GM06990 (cell line): ENCODE data around the gene RAB14.

Experiments used
- DNase-seq: peaks from one replicate; pipeline ENCODE4 v3.0.0-alpha.2; 2011; ENCODE audit not compliant: insufficient read length; ENCODE audit errors: extremely low read depth
- H3K27me3 ChIP-seq: replicated peaks from 2 replicates; pipeline ENCODE4 v1.6.0; 2011; ENCODE audit warnings: low read length; ENCODE audit not compliant: control insufficient read depth, insufficient read depth
- H3K36me3 ChIP-seq: 2 replicates; pipeline ENCODE4 v1.5.1; 2011; ENCODE audit warnings: low read length; ENCODE audit not compliant: control insufficient read depth, insufficient read depth
- H3K4me3 ChIP-seq: replicated peaks from 2 replicates; pipeline ENCODE4 v1.5.1; 2011; ENCODE audit warnings: low read depth, mild to moderate bottlenecking, control low read depth, low read length
- TF ChIP-seq, protein P1 (sequence below): IDR thresholded peaks from 2 replicates; pipeline ENCODE4 v1.5.1; 2011; ENCODE audit warnings: low read length, control low read depth, mild to moderate bottlenecking, inconsistent platforms; ENCODE audit not compliant: insufficient read depth, poor library complexity, severe bottlenecking

RAB14 gene

DNA sequence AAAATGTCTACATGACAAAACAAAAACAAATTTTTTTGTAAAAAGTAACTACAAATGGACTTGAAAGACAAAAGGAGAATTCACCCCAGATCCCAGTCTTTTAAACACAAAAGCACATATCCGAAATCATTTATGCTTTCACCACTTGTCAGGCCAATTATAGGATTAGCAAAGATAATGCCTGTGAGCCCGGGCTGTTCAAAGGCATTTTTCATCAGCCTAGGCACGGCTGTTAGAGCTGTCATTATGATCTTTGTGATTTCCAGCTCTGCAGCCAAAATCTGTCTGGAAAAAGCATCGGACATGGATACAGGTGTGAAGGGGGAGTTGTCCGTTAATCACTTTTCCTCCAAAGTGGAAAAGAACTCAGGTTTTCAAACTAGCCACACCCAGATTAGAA, 23.6 kb upstream of the RAB14 start:
- DNase-seq: no peak

DNA sequence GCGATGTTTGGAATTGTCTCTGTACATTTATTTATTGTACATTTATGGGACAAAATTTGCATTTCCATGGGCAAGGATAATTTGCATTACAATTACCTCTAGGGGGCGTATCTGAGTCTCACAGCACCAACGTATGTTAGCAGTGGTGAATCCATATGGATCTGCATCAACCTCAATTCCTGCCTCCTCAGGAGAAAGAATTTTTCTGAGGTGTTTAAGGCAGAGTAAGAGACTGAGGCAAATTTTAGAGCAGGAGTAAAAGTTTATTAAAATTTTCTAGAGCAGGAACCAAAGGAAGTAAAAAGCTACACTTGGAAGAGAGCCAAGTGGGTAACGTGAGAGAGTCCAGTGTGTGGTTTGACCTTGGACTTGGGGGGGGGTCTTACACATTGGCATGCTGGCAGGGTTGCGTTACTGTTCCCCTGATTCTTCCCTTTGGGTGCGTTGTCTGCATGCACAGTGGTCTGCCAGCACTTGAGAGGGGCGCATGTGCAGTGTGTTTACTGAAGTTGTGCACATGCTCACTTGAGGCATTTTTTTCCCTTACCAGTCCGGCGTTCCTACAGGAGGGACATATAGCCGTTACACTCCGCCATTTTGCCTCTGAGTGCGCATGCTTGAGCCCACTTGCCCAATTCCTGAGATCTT, 21.0 kb upstream of the RAB14 start:
- DNase-seq: no peak
- Histone ChIP-seq H3K36me3 (no peaks in the 10 kb centered on the region), H3K4me3 (no peak overlapping the region), H3K27me3 (no peaks in the 10 kb centered on the region)
- TF ChIP-seq, protein P1, sequence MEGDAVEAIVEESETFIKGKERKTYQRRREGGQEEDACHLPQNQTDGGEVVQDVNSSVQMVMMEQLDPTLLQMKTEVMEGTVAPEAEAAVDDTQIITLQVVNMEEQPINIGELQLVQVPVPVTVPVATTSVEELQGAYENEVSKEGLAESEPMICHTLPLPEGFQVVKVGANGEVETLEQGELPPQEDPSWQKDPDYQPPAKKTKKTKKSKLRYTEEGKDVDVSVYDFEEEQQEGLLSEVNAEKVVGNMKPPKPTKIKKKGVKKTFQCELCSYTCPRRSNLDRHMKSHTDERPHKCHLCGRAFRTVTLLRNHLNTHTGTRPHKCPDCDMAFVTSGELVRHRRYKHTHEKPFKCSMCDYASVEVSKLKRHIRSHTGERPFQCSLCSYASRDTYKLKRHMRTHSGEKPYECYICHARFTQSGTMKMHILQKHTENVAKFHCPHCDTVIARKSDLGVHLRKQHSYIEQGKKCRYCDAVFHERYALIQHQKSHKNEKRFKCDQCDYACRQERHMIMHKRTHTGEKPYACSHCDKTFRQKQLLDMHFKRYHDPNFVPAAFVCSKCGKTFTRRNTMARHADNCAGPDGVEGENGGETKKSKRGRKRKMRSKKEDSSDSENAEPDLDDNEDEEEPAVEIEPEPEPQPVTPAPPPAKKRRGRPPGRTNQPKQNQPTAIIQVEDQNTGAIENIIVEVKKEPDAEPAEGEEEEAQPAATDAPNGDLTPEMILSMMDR: peak; percentile 50

More for the DNA sequence above, 23.6 kb upstream of the RAB14 start:
- Histone ChIP-seq H3K36me3 (no peaks in the 10 kb centered on the region), H3K27me3 (no peaks in the 10 kb centered on the region), H3K4me3 (no peak overlapping the region)
- TF ChIP-seq, protein P1: no peak

DNA sequence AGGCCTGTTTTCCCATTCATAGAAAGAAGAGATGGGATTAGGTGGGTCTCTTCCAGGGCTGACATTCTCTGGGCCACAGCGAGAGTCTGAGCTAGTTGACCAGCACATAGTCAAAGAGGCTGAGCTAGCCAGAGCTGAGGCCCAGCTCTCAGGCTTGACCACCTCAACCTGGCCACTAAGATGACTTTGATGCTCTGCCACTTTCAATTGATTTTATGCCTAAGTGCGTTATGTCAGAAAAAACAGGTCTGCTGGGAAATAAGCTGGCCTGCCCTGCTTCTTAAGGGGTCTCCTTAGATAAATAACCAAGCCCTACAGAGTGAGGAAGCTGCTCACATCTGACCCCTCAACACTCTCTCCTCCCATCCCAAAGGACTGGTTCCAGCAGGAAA, 20.0 kb upstream of the RAB14 start:
- Histone ChIP-seq H3K27me3 (no peaks in the 10 kb centered on the region), H3K36me3 (no peaks in the 10 kb centered on the region), H3K4me3 (no peak overlapping the region)

DNA sequence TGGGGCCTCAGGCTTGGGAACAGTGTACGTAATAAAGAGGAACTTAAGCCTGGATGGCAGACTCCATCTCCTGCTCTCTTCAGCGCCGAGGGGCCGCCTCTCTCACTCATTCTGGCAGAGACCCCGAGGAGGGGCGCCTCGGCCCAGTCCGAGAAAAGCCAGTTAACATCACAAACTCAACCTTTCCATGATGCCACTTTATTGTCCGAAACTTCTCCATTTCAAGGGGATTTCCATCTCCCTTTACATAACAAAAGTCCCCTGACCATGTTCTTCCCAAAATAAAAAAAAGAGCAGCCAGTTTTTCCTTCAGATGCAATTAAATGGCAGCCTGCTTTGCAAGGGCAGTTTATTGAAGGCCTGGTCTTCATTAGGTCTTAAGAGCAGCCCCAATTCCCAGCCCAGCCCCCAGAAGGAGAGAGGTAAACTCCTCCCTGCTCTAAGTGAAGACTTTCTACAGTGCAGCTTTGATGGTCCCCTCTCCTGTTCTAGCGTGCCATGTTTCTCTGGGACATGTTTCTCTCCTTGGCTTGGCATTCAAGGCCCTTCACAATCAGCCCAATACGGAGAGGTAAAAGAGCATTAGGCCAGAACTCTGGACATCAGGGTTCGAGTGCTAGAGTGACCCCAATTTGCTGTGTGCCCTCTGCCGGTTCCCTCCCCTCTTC, 19.5 kb upstream of the RAB14 start:
- TF ChIP-seq, protein P1: no peak
- no peaks in the 10 kb centered on the region for H3K36me3 ChIP-seq
- H3K27me3 ChIP-seq: no peaks in the 10 kb centered on the region
- no peak for DNase-seq
- H3K4me3 ChIP-seq: no peak overlapping the region

More for the DNA sequence above, 20.0 kb upstream of the RAB14 start:
- TF ChIP-seq, protein P1: no peak
- DNase-seq: no peak

DNA sequence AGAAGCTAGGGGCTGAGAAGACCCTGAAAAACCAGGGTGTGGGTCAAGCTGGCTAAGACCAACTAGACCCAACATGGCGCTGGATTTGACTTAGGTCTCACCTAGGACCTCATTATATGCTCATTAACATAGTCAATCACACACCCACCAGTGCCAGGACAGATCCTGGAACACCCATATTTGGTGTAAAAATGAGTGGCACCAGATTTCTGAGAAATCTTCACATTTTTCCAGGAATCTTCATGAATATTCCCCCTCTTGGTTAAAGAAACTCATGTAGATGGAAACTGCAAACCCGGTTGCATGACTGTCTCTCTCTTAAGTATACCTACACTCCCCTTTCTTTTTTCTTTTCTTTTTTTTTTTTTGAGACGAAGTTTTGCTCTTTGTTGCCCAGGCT, 17.9 kb upstream of the RAB14 start:
- DNase-seq: no peak
- TF ChIP-seq, protein P1: no peak
- H3K4me3 ChIP-seq: no peak overlapping the region
- H3K27me3 ChIP-seq: no peaks in the 10 kb centered on the region
- H3K36me3 ChIP-seq: no peaks in the 10 kb centered on the region
